Stimulated activated effector memory CD8-positive, alpha-beta T cell treated with anti-CD3 and anti-CD28 coated beads, Interleukin-12 subunit alpha, Interleukin-12 subunit beta, amount 100 ng/mL, for 72 hours (primary cell): ENCODE results near the gene CEP57.

Experiments used
- ATAC-seq: fragments of 150-1000 bp; cut with Tn5 transposase; 2 replicates; pipeline ENCODE4 v1.10.0; 2021
- DNase-seq, 2 donors: peaks; one replicate each; pipeline ENCODE4 v3.0.0; 2021 to 2022; ENCODE audit warnings: low spot score in 2 of 2
- H3K27ac Mint-ChIP-seq: one replicate; pipeline ENCODE4 v1.8.0; 2022; ENCODE audit warnings: mild to moderate bottlenecking, mixed read lengths
- H3K36me3 Mint-ChIP-seq: one replicate; pipeline ENCODE4 v1.8.0; 2022; ENCODE audit warnings: mild to moderate bottlenecking, mixed read lengths
- H3K4me1 Mint-ChIP-seq: one replicate; pipeline ENCODE4 v1.8.0; 2022; ENCODE audit warnings: mixed read lengths
- H3K4me3 Mint-ChIP-seq: one replicate; pipeline ENCODE4 v1.8.0; 2022; ENCODE audit warnings: mild to moderate bottlenecking, mixed read lengths
- H3K9me3 Mint-ChIP-seq: one replicate; pipeline ENCODE4 v1.8.0; 2022; ENCODE audit warnings: mixed read lengths

The CEP57 gene

GRCh38 chr11:95790123-95790932 lies at the start of gene CEP57:
CEP57 (plus strand) TSS chr11:95790498; CDS start chr11:95790699, 201 bp downstream.
- Mint-ChIP-seq H3K4me3 (peak within 1 kb of the TSS; percentile 100), H3K9me3 (no peaks in the 10 kb centered on the region), H3K27ac (peak within 1 kb of the TSS; percentile 100), H3K36me3 (peaks cover 67% of the 10 kb centered on the region), H3K4me1 (peaks cover 48% of the 10 kb centered on the region)
- ATAC-seq (peak; percentile 84), DNase-seq (peak; percentile 89 to 96)

- ATAC-seq: no peak
- Mint-ChIP-seq H3K27ac (no peak overlapping the region), H3K9me3 (no peaks in the 10 kb centered on the region), H3K4me1 (no peaks in the 10 kb centered on the region), H3K36me3 (no peaks in the 10 kb centered on the region), H3K4me3 (no peak overlapping the region)
- no peak for DNase-seq
Observed at GRCh38 chr11:95750101-95750500, 40.2 kb upstream of the CEP57 start.

DNA sequence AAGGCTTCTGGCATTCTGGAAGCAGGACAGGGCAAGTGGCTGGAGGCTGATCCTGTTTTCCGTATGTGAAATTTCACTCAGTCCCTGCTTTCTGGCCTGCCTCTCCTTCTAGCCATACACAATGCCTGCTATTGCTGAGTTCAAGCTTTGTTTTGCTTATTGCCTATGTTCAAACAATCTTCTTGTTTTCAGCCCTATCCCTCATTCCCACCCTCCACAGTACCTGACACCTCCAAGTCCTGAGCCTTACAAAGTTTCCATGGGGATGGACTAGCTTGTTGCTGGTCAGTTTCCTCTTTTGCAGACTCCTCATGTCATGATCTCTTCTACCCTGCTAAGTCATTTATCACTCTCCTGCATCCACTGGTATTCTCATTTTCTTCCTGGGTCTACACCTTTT lies 38.8 kb upstream of the CEP57 start:
- Mint-ChIP-seq H3K27ac (no peak overlapping the region), H3K9me3 (no peaks in the 10 kb centered on the region), H3K4me1 (no peaks in the 10 kb centered on the region), H3K36me3 (no peaks in the 10 kb centered on the region), H3K4me3 (no peak overlapping the region)
- DNase-seq: no peak
- ATAC-seq: no peak

DNA sequence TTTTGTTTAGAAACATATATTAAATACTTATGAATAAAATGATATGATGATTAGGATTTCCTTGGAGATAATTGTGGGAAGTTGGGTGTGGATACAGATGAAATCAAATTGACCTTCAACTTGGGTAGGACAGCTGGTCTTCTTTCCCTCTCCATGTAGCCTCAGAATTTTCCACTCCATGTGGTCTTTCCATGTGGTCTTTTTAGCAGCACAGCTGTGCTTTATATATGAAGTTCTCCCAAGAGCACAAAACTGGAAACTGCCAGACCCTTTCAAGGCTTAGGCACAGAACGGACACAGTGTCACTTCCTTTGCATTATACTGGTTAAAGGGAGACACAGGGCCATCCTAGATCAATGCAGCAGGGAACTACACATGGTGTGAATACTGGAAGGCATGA lies 29.4 kb upstream of the CEP57 start:
- no peaks in the 10 kb centered on the region for H3K4me1 Mint-ChIP-seq
- no peaks in the 10 kb centered on the region for H3K9me3 Mint-ChIP-seq
- DNase-seq: no peak
- no peak for ATAC-seq
- no peak overlapping the region for H3K4me3 Mint-ChIP-seq
- H3K36me3 Mint-ChIP-seq: no peaks in the 10 kb centered on the region
- no peak overlapping the region for H3K27ac Mint-ChIP-seq

GRCh38 chr11:95762534-95762933 lies 27.8 kb upstream of the CEP57 start:
- DNase-seq (no peak), ATAC-seq (no peak)
- no peak overlapping the region for H3K4me3 Mint-ChIP-seq
- no peak overlapping the region for H3K27ac Mint-ChIP-seq
- no peaks in the 10 kb centered on the region for H3K36me3 Mint-ChIP-seq
- no peaks in the 10 kb centered on the region for H3K9me3 Mint-ChIP-seq
- no peaks in the 10 kb centered on the region for H3K4me1 Mint-ChIP-seq

- no peaks in the 10 kb centered on the region for H3K9me3 Mint-ChIP-seq
- ATAC-seq (peak; percentile 71), DNase-seq (no peak)
- peaks cover 4% of the 10 kb centered on the region for H3K36me3 Mint-ChIP-seq
- H3K4me1 Mint-ChIP-seq: no peaks in the 10 kb centered on the region
- H3K27ac Mint-ChIP-seq: no peak overlapping the region
- no peak overlapping the region for H3K4me3 Mint-ChIP-seq
Observed at GRCh38 chr11:95764267-95764898, 25.9 kb upstream of the CEP57 start.

DNA sequence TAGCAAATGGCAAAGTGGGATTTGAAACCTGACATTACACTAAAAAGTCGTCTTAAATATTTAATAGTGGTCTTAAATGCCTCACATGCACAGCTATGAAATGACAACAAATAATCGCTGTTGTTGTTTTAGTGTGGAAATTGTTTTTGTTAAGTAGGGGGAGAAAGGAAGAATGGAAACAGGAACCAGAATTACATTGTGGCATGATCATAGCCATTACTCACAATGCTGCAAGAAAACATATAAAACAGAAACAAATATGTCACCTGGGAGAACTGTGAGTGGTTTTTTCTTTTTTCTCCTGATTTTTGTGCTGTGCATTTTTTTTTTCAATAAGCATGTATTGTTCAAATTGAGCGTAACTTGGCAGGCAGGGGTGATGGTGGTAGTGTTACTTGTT lies 23.6 kb upstream of the CEP57 start:
- ATAC-seq (no peak), DNase-seq (no peak)
- Mint-ChIP-seq H3K36me3 (peaks cover 25% of the 10 kb centered on the region), H3K9me3 (no peaks in the 10 kb centered on the region), H3K4me3 (no peak overlapping the region), H3K4me1 (no peaks in the 10 kb centered on the region), H3K27ac (no peak overlapping the region)

DNA sequence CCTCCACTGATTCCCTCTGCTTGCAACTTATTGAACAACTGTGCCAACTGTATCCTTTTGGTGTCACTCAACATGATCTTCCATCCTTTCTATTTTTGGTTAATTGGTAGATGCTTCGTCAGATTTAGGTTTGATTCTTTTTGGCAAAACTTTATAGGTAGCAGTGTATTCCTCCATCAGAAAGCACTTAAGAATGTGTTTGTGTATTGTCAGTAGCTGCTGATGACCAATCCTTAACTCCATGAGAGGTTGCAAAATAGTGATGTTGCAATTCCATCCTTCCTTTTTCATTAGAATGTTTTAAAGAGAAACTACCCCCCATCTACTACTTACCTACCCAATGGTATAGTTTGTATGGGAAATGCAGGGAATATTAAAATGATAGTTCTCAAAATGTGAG lies 22.8 kb upstream of the CEP57 start:
- Mint-ChIP-seq H3K4me1 (no peaks in the 10 kb centered on the region), H3K36me3 (peaks cover 33% of the 10 kb centered on the region), H3K4me3 (no peak overlapping the region), H3K9me3 (no peaks in the 10 kb centered on the region), H3K27ac (no peak overlapping the region)
- ATAC-seq (no peak), DNase-seq (no peak)

DNA sequence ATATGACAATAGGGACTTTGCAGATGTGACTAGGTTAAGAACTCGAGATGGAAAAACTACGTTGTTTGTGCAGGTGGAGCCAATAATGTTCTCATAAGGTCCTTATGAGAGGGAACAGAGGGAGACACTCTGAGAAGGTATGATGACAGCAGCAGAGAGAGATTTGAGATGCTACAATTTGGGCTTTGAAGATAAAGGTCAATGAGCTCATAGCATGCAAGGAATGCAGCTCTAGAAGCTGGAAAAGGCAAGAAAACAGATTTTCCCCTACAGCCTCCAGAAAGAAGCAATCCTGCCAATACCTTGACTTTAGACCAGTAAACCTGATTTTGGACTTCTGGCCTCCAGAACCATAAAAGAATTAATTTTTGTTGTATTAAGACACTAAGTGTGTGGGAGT lies 21.8 kb upstream of the CEP57 start:
- ATAC-seq (no peak), DNase-seq (no peak)
- Mint-ChIP-seq H3K4me1 (no peaks in the 10 kb centered on the region), H3K9me3 (no peaks in the 10 kb centered on the region), H3K36me3 (peaks cover 44% of the 10 kb centered on the region), H3K27ac (no peak overlapping the region), H3K4me3 (no peak overlapping the region)

DNA sequence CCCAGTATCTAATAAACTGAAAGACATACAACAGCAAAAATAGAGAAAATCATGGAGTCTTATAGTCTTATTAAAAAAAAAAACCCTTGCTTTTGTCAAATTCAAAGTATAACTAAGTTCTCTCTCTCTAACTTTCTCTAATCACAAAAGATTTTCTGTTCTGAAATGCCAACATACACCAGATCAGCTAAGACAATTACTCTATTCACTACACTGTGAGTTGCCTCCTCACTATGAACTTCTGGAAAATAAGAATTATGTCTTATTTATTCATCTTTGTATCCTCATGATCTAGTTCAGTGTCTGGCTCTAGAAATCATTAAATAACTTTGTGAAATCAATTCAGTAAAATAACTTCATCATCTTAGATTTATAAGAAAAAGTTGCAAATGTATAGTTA lies 13.4 kb upstream of the CEP57 start:
- peaks cover 100% of the 10 kb centered on the region for H3K36me3 Mint-ChIP-seq
- ATAC-seq (no peak), DNase-seq (no peak)
- no peaks in the 10 kb centered on the region for H3K9me3 Mint-ChIP-seq
- no peak overlapping the region for H3K27ac Mint-ChIP-seq
- no peak overlapping the region for H3K4me3 Mint-ChIP-seq
- no peaks in the 10 kb centered on the region for H3K4me1 Mint-ChIP-seq

GRCh38 chr11:95778699-95779098 lies 11.6 kb upstream of the CEP57 start:
- no peak for DNase-seq
- ATAC-seq: no peak
- Mint-ChIP-seq H3K36me3 (peaks cover 100% of the 10 kb centered on the region), H3K4me3 (no peak overlapping the region), H3K4me1 (no peaks in the 10 kb centered on the region), H3K27ac (no peak overlapping the region), H3K9me3 (no peaks in the 10 kb centered on the region)

- ATAC-seq (no peak), DNase-seq (no peak)
- Mint-ChIP-seq H3K4me3 (no peak overlapping the region), H3K27ac (no peak overlapping the region), H3K36me3 (peaks cover 100% of the 10 kb centered on the region), H3K9me3 (no peaks in the 10 kb centered on the region), H3K4me1 (peaks cover 7% of the 10 kb centered on the region)
Observed at GRCh38 chr11:95780544-95780943, 9.8 kb upstream of the CEP57 start.

DNA sequence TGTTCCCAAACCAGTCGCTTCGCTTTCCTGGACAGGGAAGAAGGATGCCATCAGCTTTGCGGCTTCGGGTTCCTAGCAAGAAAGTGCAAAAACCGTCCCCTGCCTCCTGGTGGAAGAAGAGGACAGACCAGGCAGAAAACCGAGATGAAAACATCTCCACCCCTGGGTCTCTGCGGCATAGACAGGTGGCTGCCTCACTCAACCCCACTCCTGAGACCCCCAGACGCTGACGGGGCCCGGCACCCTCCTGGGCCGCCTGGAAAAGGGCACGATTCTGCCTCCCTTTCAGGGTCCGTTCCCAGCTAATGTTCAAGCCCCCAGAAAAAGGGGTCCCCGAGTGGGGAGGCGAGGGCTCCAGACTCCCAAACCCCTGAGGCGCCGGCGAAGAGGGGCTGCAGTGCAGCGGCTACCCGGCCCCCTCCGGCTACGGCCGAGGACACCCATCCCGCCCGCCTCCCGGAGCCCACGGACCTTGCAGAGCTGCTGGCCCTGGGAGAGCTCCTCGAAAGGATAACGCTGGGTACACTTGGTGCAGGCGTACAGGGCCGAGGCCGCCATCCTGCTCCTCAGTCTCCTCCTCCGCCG lies 1.3 kb upstream of the CEP57 start:
- no peak for ATAC-seq
- Mint-ChIP-seq H3K27ac (peak overlapping the region; percentile 100), H3K4me1 (peaks cover 43% of the 10 kb centered on the region), H3K9me3 (no peaks in the 10 kb centered on the region), H3K4me3 (peak overlapping the region; percentile 100), H3K36me3 (peaks cover 74% of the 10 kb centered on the region)
- no peak for DNase-seq

DNA sequence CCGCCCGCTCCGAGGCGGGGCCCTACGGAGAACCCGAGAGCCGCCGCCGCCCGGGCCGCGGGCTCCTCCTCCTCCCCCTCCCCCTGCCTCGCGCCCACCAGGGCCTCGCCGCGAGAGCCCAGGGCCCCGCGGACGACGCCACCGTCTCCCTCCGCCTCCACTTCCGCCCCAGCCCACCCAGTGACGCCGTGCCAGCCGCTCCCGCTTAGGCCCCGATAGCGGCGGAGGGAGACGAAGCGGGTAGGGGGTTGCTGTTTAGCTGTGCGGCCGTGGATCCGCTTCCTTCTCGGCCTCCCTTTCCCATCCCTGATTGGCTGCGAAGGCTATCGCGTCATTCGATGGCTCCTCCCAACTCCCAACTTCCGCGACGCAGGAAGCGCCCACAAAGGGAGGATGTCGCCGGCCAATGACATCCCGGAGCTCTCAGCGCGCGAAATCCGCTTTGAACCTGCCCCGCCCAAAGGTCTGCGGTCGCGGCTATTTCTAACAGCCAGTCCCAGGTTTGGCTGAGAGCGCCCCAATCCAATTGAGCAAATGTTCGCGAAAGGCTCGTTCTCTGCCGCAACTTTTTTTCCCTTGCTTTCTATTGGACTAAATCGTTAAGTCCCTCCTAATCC lies 684 bp upstream of the CEP57 start, which contains the start of gene FAM76B:
Gene FAM76B (minus strand): TSS at position 277 of the 617 bp plus-strand sequence. CDS start 304 bp downstream, outside the sequence.
- peak; percentile 88 to 98 for DNase-seq
- H3K36me3 Mint-ChIP-seq: peaks cover 70% of the 10 kb centered on the region
- H3K27ac Mint-ChIP-seq: peak within 1 kb of the TSS; percentile 100
- peaks cover 45% of the 10 kb centered on the region for H3K4me1 Mint-ChIP-seq
- H3K4me3 Mint-ChIP-seq: peak within 1 kb of the TSS; percentile 100
- ATAC-seq: peak; percentile 84
- H3K9me3 Mint-ChIP-seq: no peaks in the 10 kb centered on the region

DNA sequence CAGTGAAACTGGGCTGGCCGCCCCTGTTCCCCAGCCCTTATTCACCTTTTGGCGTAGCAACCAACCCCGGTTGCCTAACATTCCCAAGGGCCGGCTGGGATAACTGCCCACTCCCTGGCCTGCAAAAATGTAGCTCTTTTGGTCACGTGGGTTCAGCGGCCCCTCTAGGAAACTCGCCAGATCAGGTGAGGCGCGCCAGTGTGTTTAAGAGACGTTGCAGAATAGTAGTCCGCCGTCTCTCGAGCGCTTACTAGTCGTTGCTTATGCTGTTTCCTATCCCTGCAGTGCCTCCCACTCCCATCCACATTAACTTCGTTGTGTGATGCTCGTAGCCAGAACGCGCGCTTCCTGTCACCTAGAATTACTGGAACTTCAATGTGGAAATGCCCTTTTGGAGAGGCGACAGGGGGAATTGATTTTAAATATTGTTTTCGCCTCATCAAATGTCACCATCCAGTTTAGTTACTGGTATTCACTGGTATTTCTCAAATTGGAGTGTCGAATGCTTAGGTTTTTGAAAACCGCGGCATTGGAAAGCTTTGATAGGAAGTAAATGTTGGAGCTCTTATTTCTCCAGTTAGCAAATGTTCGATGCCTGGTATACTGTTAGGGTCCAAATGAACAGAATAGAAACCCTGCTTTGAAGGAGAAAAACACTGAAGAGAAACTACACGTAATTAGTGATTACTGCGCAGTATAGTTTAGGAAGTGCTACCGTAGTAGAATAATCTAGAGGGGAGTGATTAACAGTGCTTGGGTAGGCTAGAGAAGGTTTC lies 823 bp downstream of the CEP57 start:
- Mint-ChIP-seq H3K4me3 (peak overlapping the region; percentile 100), H3K4me1 (peaks cover 45% of the 10 kb centered on the region), H3K9me3 (no peaks in the 10 kb centered on the region), H3K36me3 (peaks cover 65% of the 10 kb centered on the region), H3K27ac (peak overlapping the region; percentile 100)
- DNase-seq (peak; percentile 29 to 76), ATAC-seq (no peak)
